ENCODE results near the gene PKNOX2. TPM values are rescaled to one million over a fixed set of nuclear protein-coding genes. Genes with fewer than 3 reads are reported as not detected.
A peak's percentile ranks its signal among the peaks of the same experiment; 100 is the strongest.

Gene PKNOX2
- total and polyA plus RNA-seq, 4 donors, result 3.1 to 10.6 (median 7.9) TPM

DNA sequence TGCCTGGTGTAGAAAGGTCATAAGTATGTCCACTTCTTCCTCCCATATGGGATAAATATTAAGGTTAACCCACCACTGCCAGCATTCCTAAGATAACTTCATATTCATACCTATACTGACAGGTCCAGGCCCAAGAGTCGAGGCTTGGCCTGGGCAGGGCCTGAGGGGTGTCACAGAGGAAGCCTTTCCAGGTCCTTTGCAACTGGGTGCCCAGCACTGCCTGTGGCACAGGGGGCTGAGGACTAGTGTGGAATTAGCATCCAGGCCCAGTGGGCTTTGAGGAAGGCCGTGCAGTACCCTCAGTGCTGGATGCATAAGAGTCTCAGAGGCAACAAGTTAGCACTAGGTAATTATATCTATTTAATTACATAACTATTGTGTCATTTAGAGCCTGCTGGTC is 65.4 kb downstream of the PKNOX2 start:
- H3K9me3 ChIP-seq (ENCODE audit: control insufficient read depth in 4 of 4, insufficient read depth in 3 of 4, low read length in 3 of 4), result no peaks in the 10 kb centered on the region
- H3K4me1 ChIP-seq (ENCODE audit: control insufficient read depth in 5 of 5, insufficient read depth in 5 of 5, low read length in 5 of 5), result peaks cover 0 to 12% (median 9%) of the 10 kb centered on the region in 5 donors
- no peaks in the 10 kb centered on the region for H3K36me3 ChIP-seq (ENCODE audit: control insufficient read depth in 4 of 4, insufficient read depth in 4 of 4, low read length in 4 of 4)
- no peaks in the 10 kb centered on the region for H3K27me3 ChIP-seq (ENCODE audit: control insufficient read depth in 3 of 3, insufficient read depth in 3 of 3, low read length in 2 of 3)
- no peak overlapping the region for H3K9ac ChIP-seq (ENCODE audit: insufficient read depth in 1 of 2, low read length in 2 of 2)
- WGBS, 2 donors, result 90 to 97% methylated on average over 2 of the region's 2 CpGs
- ATAC-seq (ENCODE audit: insufficient read depth, low FRiP score) (no peak), DNase-seq (no peak)
- TF ChIP-seq, protein P1, sequence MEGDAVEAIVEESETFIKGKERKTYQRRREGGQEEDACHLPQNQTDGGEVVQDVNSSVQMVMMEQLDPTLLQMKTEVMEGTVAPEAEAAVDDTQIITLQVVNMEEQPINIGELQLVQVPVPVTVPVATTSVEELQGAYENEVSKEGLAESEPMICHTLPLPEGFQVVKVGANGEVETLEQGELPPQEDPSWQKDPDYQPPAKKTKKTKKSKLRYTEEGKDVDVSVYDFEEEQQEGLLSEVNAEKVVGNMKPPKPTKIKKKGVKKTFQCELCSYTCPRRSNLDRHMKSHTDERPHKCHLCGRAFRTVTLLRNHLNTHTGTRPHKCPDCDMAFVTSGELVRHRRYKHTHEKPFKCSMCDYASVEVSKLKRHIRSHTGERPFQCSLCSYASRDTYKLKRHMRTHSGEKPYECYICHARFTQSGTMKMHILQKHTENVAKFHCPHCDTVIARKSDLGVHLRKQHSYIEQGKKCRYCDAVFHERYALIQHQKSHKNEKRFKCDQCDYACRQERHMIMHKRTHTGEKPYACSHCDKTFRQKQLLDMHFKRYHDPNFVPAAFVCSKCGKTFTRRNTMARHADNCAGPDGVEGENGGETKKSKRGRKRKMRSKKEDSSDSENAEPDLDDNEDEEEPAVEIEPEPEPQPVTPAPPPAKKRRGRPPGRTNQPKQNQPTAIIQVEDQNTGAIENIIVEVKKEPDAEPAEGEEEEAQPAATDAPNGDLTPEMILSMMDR (IDR thresholded peaks at IDR 0.05; ENCODE audit: control extremely low read depth, extremely low read depth), result no peak
- H3K27ac ChIP-seq (ENCODE audit: low read depth in 1 of 2, low read length in 1 of 2), result no peak overlapping the region
- H3K4me3 ChIP-seq, result no peak overlapping the region

DNA sequence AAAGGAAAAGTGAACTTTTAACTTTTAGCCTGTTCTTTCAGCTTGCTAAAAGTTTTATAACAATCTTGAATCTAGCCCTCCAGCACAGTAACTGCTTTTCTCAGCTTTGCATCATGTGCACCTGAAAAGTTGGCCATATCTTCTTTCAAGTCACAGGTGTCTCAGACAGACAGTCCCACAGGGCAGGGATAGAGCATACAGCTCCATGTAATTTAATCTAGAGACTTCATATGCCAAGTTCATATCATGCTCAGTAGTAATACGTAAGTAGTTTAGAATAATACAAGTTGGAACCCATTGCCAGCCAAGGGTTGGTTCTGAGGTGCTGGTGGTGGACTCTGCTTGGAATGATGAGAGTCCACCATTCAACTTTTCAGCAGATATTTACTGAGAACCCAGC is 68.6 kb downstream of the PKNOX2 start:
- WGBS, 2 donors, result 87 to 91% methylated on average over 1 of the region's 1 CpG
- Histone ChIP-seq H3K4me1 (ENCODE audit: control insufficient read depth in 5 of 5, insufficient read depth in 5 of 5, low read length in 5 of 5) (peaks cover 0 to 14% (median 0%) of the 10 kb centered on the region in 5 donors), H3K36me3 (ENCODE audit: control insufficient read depth in 4 of 4, insufficient read depth in 4 of 4, low read length in 4 of 4) (peaks cover 0 to 8% (median 2%) of the 10 kb centered on the region in 4 donors), H3K27ac (ENCODE audit: low read depth in 1 of 2, low read length in 1 of 2) (no peak overlapping the region), H3K4me3 (no peak overlapping the region), H3K27me3 (ENCODE audit: control insufficient read depth in 3 of 3, insufficient read depth in 3 of 3, low read length in 2 of 3) (no peaks in the 10 kb centered on the region), H3K9me3 (ENCODE audit: control insufficient read depth in 4 of 4, insufficient read depth in 3 of 4, low read length in 3 of 4) (peaks cover 0 to 7% (median 2%) of the 10 kb centered on the region in 4 donors), H3K9ac (ENCODE audit: insufficient read depth in 1 of 2, low read length in 2 of 2) (no peak overlapping the region)
- DNase-seq (no peak), ATAC-seq (ENCODE audit: insufficient read depth, low FRiP score) (no peak)
- TF ChIP-seq, protein P1 (IDR thresholded peaks at IDR 0.05; ENCODE audit: control extremely low read depth, extremely low read depth), result no peak

DNA sequence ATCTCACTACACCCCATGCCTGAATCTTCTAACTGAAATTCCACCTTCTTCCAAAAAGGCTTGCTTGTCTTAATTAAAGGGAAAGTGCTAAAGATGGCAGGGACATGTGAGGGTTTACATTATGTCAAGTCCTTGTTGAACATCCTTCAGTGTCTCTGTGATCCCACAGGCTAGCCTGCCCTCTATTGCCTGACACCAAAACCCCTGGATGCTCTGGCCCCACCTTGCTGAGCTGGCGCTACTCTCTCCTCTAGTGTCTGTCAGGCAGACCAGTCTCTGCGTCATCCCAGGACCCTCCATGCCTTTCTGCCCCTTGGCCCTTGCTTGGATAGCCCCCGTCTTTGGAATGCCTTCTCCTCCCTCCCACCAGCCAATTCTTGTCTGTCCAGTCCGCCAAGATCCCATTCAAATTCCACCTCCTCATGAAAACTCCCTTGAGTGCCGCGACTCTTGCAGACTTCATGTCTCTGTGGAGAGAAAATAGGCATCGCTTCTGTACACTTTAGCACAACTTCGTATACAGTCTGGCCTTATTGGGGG is 69.3 kb downstream of the PKNOX2 start:
- Histone ChIP-seq H3K4me3 (no peak overlapping the region), H3K27me3 (ENCODE audit: control insufficient read depth in 3 of 3, insufficient read depth in 3 of 3, low read length in 2 of 3) (no peaks in the 10 kb centered on the region), H3K9ac (ENCODE audit: insufficient read depth in 1 of 2, low read length in 2 of 2) (no peak overlapping the region), H3K27ac (ENCODE audit: low read depth in 1 of 2, low read length in 1 of 2) (no peak overlapping the region), H3K9me3 (ENCODE audit: control insufficient read depth in 4 of 4, insufficient read depth in 3 of 4, low read length in 3 of 4) (peaks cover 0 to 7% (median 2%) of the 10 kb centered on the region in 4 donors), H3K4me1 (ENCODE audit: control insufficient read depth in 5 of 5, insufficient read depth in 5 of 5, low read length in 5 of 5) (peaks cover 0 to 14% (median 0%) of the 10 kb centered on the region in 5 donors), H3K36me3 (ENCODE audit: control insufficient read depth in 4 of 4, insufficient read depth in 4 of 4, low read length in 4 of 4) (peaks cover 0 to 8% (median 2%) of the 10 kb centered on the region in 4 donors)
- 58 to 74% methylated on average over 8 of the region's 8 CpGs for WGBS, 2 donors
- TF ChIP-seq, protein P1 (IDR thresholded peaks at IDR 0.05; ENCODE audit: control extremely low read depth, extremely low read depth), result no peak
- DNase-seq (peak in 1 of 3 donors; percentile 59), ATAC-seq (ENCODE audit: insufficient read depth, low FRiP score) (no peak)

DNA sequence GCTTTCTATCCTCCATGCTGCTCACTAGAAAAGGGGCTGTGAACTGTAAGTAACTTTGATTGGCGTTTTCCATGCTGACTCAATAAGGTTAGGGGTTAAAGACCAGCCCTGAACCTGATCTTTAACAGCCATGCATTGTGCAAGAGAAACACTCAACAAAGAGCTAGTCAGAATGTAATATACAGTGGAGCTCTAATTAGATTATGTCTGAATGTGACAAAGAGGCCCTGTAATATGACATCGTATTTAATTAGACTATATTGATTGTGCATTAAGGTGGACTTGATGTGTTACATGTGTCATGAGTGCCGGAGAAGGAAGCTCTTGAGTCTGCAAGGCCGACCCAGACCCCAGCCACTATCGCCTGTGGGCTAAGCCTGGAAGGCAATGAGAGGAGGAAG is 70.5 kb downstream of the PKNOX2 start:
- H3K4me1 ChIP-seq (ENCODE audit: control insufficient read depth in 5 of 5, insufficient read depth in 5 of 5, low read length in 5 of 5), result peaks cover 0 to 13% (median 0%) of the 10 kb centered on the region in 5 donors
- peaks cover 0 to 7% (median 2%) of the 10 kb centered on the region in 4 donors for H3K9me3 ChIP-seq (ENCODE audit: control insufficient read depth in 4 of 4, insufficient read depth in 3 of 4, low read length in 3 of 4)
- H3K4me3 ChIP-seq, result no peak overlapping the region

More for the DNA sequence above, 70.5 kb downstream of the PKNOX2 start:
- WGBS, 2 donors, result 52 to 68% methylated on average over 5 of the region's 5 CpGs
- H3K27ac ChIP-seq (ENCODE audit: low read depth in 1 of 2, low read length in 1 of 2), result no peak overlapping the region
- ATAC-seq (ENCODE audit: insufficient read depth, low FRiP score), result no peak
- H3K36me3 ChIP-seq (ENCODE audit: control insufficient read depth in 4 of 4, insufficient read depth in 4 of 4, low read length in 4 of 4), result peaks cover 0 to 8% (median 2%) of the 10 kb centered on the region in 4 donors
- DNase-seq, result no peak
- H3K9ac ChIP-seq (ENCODE audit: insufficient read depth in 1 of 2, low read length in 2 of 2), result no peak overlapping the region
- no peaks in the 10 kb centered on the region for H3K27me3 ChIP-seq (ENCODE audit: control insufficient read depth in 3 of 3, insufficient read depth in 3 of 3, low read length in 2 of 3)
- TF ChIP-seq, protein P1 (IDR thresholded peaks at IDR 0.05; ENCODE audit: control extremely low read depth, extremely low read depth), result no peak

Data from lung (tissue), 12 donors.